ENCODE measurements around the gene TRAPPC12.

Gene TRAPPC12

GRCh38 chr2:3426615-3427014 is 47.1 kb downstream of the TRAPPC12 start:
- WGBS (ENCODE audit: extremely low coverage, insufficient coverage, low lambda C conversion rate) = no CpG with 5 or more reads among the region's 14 CpGs

GRCh38 chr2:3427272-3427671 is 47.8 kb downstream of the TRAPPC12 start:
- DNase-seq = no peak
- no peak overlapping the region for H3K23ac ChIP-seq (ENCODE audit: low read length)
- H3K27ac ChIP-seq (ENCODE audit: low read depth, low read length) = no peak overlapping the region
- no peak overlapping the region for H3K4me2 ChIP-seq (ENCODE audit: low read length)
- no peak overlapping the region for H2BK5ac ChIP-seq (ENCODE audit: low read length)
- no peak overlapping the region for H3K9ac ChIP-seq (ENCODE audit: low read length)
- WGBS (ENCODE audit: extremely low coverage, insufficient coverage, low lambda C conversion rate) = no CpG with 5 or more reads among the region's 6 CpGs
- H2AK5ac ChIP-seq (ENCODE audit: low read length) = no peak overlapping the region
- no peaks in the 10 kb centered on the region for H3K79me1 ChIP-seq (ENCODE audit: low read length)
- no peak overlapping the region for H3K18ac ChIP-seq (ENCODE audit: low read length)
- no peak overlapping the region for H3K4ac ChIP-seq (ENCODE audit: low read depth, low read length)
- H4K5ac ChIP-seq (ENCODE audit: low read length) = no peak overlapping the region
- no peak overlapping the region for H2BK15ac ChIP-seq (replicated peaks; ENCODE audit: low read depth)
- H3K56ac ChIP-seq (ENCODE audit: low read length) = no peak overlapping the region
- H2BK120ac ChIP-seq (ENCODE audit: low read depth, low read length) = no peak overlapping the region
- H3K4me1 ChIP-seq (ENCODE audit: control insufficient read depth, low read depth, low read length) = no peaks in the 10 kb centered on the region
- no peaks in the 10 kb centered on the region for H3K79me2 ChIP-seq (ENCODE audit: control insufficient read depth, insufficient read depth, low read length)
- H4K8ac ChIP-seq (ENCODE audit: low read depth, low read length) = no peak overlapping the region
- no peak overlapping the region for H3K4me3 ChIP-seq (ENCODE audit: low read length)
- H3K27me3 ChIP-seq (ENCODE audit: insufficient read depth, low read length, poor library complexity) = no peaks in the 10 kb centered on the region
- peaks cover 5% of the 10 kb centered on the region for H3K36me3 ChIP-seq (ENCODE audit: control insufficient read depth, insufficient read depth, low read length)

More at GRCh38 chr2:3426615-3427014, 47.1 kb downstream of the TRAPPC12 start:
- no peak overlapping the region for H3K4ac ChIP-seq (ENCODE audit: low read depth, low read length)
- no peak overlapping the region for H2BK120ac ChIP-seq (ENCODE audit: low read depth, low read length)
- no peaks in the 10 kb centered on the region for H3K79me2 ChIP-seq (ENCODE audit: control insufficient read depth, insufficient read depth, low read length)
- no peaks in the 10 kb centered on the region for H3K79me1 ChIP-seq (ENCODE audit: low read length)
- no peak for DNase-seq
- no peak overlapping the region for H4K8ac ChIP-seq (ENCODE audit: low read depth, low read length)
- no peak overlapping the region for H3K23ac ChIP-seq (ENCODE audit: low read length)
- no peak overlapping the region for H3K4me2 ChIP-seq (ENCODE audit: low read length)
- H3K4me1 ChIP-seq (ENCODE audit: control insufficient read depth, low read depth, low read length) = no peaks in the 10 kb centered on the region
- H2BK15ac ChIP-seq (replicated peaks; ENCODE audit: low read depth) = no peak overlapping the region
- H3K18ac ChIP-seq (ENCODE audit: low read length) = no peak overlapping the region
- H3K27me3 ChIP-seq (ENCODE audit: insufficient read depth, low read length, poor library complexity) = no peaks in the 10 kb centered on the region
- H3K4me3 ChIP-seq (ENCODE audit: low read length) = no peak overlapping the region
- H3K9ac ChIP-seq (ENCODE audit: low read length) = no peak overlapping the region
- no peak overlapping the region for H3K27ac ChIP-seq (ENCODE audit: low read depth, low read length)
- no peak overlapping the region for H2AK5ac ChIP-seq (ENCODE audit: low read length)
- no peak overlapping the region for H4K5ac ChIP-seq (ENCODE audit: low read length)
- no peak overlapping the region for H3K56ac ChIP-seq (ENCODE audit: low read length)
- H3K36me3 ChIP-seq (ENCODE audit: control insufficient read depth, insufficient read depth, low read length) = peaks cover 5% of the 10 kb centered on the region
- H2BK5ac ChIP-seq (ENCODE audit: low read length) = no peak overlapping the region

- Histone ChIP-seq H4K8ac (ENCODE audit: low read depth, low read length) (no peak overlapping the region), H2BK5ac (ENCODE audit: low read length) (no peak overlapping the region), H3K4ac (ENCODE audit: low read depth, low read length) (no peak overlapping the region), H3K4me3 (ENCODE audit: low read length) (no peak overlapping the region), H3K4me1 (ENCODE audit: control insufficient read depth, low read depth, low read length) (no peaks in the 10 kb centered on the region), H2AK5ac (ENCODE audit: low read length) (no peak overlapping the region), H3K9ac (ENCODE audit: low read length) (no peak overlapping the region), H3K27ac (ENCODE audit: low read depth, low read length) (no peak overlapping the region), H2BK15ac (replicated peaks; ENCODE audit: low read depth) (no peak overlapping the region), H3K56ac (ENCODE audit: low read length) (no peak overlapping the region), H3K79me2 (ENCODE audit: control insufficient read depth, insufficient read depth, low read length) (no peaks in the 10 kb centered on the region), H4K5ac (ENCODE audit: low read length) (no peak overlapping the region), H2BK120ac (ENCODE audit: low read depth, low read length) (no peak overlapping the region), H3K23ac (ENCODE audit: low read length) (no peak overlapping the region), H3K79me1 (ENCODE audit: low read length) (no peaks in the 10 kb centered on the region), H3K18ac (ENCODE audit: low read length) (no peak overlapping the region), H3K4me2 (ENCODE audit: low read length) (no peak overlapping the region), H3K27me3 (ENCODE audit: insufficient read depth, low read length, poor library complexity) (no peaks in the 10 kb centered on the region), H3K36me3 (ENCODE audit: control insufficient read depth, insufficient read depth, low read length) (peaks cover 5% of the 10 kb centered on the region)
- no CpG with 5 or more reads among the region's 10 CpGs for WGBS (ENCODE audit: extremely low coverage, insufficient coverage, low lambda C conversion rate)
- no peak for DNase-seq
Observed at GRCh38 chr2:3428577-3428976, 49.1 kb downstream of the TRAPPC12 start.

GRCh38 chr2:3429066-3429610 is 49.6 kb downstream of the TRAPPC12 start:
- H2BK120ac ChIP-seq (ENCODE audit: low read depth, low read length) = no peak overlapping the region
- WGBS (ENCODE audit: extremely low coverage, insufficient coverage, low lambda C conversion rate) = no CpG with 5 or more reads among the region's 6 CpGs
- H2BK5ac ChIP-seq (ENCODE audit: low read length) = no peak overlapping the region
- H3K36me3 ChIP-seq (ENCODE audit: control insufficient read depth, insufficient read depth, low read length) = peaks cover 5% of the 10 kb centered on the region
- H3K79me2 ChIP-seq (ENCODE audit: control insufficient read depth, insufficient read depth, low read length) = no peaks in the 10 kb centered on the region
- H2BK15ac ChIP-seq (replicated peaks; ENCODE audit: low read depth) = no peak overlapping the region
- H3K27me3 ChIP-seq (ENCODE audit: insufficient read depth, low read length, poor library complexity) = no peaks in the 10 kb centered on the region
- H3K79me1 ChIP-seq (ENCODE audit: low read length) = no peaks in the 10 kb centered on the region
- no peak overlapping the region for H4K5ac ChIP-seq (ENCODE audit: low read length)
- H3K18ac ChIP-seq (ENCODE audit: low read length) = no peak overlapping the region
- no peak overlapping the region for H3K4me2 ChIP-seq (ENCODE audit: low read length)
- no peak overlapping the region for H4K8ac ChIP-seq (ENCODE audit: low read depth, low read length)
- H3K4ac ChIP-seq (ENCODE audit: low read depth, low read length) = no peak overlapping the region
- H3K27ac ChIP-seq (ENCODE audit: low read depth, low read length) = no peak overlapping the region
- no peak overlapping the region for H3K56ac ChIP-seq (ENCODE audit: low read length)
- no peak overlapping the region for H2AK5ac ChIP-seq (ENCODE audit: low read length)
- no peak for DNase-seq
- no peak overlapping the region for H3K4me3 ChIP-seq (ENCODE audit: low read length)
- H3K23ac ChIP-seq (ENCODE audit: low read length) = no peak overlapping the region
- H3K9ac ChIP-seq (ENCODE audit: low read length) = no peak overlapping the region
- H3K4me1 ChIP-seq (ENCODE audit: control insufficient read depth, low read depth, low read length) = no peaks in the 10 kb centered on the region

- no peaks in the 10 kb centered on the region for H3K4me1 ChIP-seq (ENCODE audit: control insufficient read depth, low read depth, low read length)
- no peak overlapping the region for H3K4me3 ChIP-seq (ENCODE audit: low read length)
- no peak overlapping the region for H3K27ac ChIP-seq (ENCODE audit: low read depth, low read length)
- H3K79me2 ChIP-seq (ENCODE audit: control insufficient read depth, insufficient read depth, low read length) = no peaks in the 10 kb centered on the region
- H3K9ac ChIP-seq (ENCODE audit: low read length) = no peak overlapping the region
- H3K23ac ChIP-seq (ENCODE audit: low read length) = no peak overlapping the region
- H3K4me2 ChIP-seq (ENCODE audit: low read length) = no peak overlapping the region
- H3K18ac ChIP-seq (ENCODE audit: low read length) = no peak overlapping the region
- DNase-seq = no peak
- no CpG with 5 or more reads among the region's 6 CpGs for WGBS (ENCODE audit: extremely low coverage, insufficient coverage, low lambda C conversion rate)
- H3K79me1 ChIP-seq (ENCODE audit: low read length) = no peaks in the 10 kb centered on the region
- no peak overlapping the region for H3K56ac ChIP-seq (ENCODE audit: low read length)
- no peak overlapping the region for H4K8ac ChIP-seq (ENCODE audit: low read depth, low read length)
- no peak overlapping the region for H4K5ac ChIP-seq (ENCODE audit: low read length)
- no peaks in the 10 kb centered on the region for H3K27me3 ChIP-seq (ENCODE audit: insufficient read depth, low read length, poor library complexity)
- no peak overlapping the region for H2BK120ac ChIP-seq (ENCODE audit: low read depth, low read length)
- no peak overlapping the region for H2AK5ac ChIP-seq (ENCODE audit: low read length)
- no peak overlapping the region for H3K4ac ChIP-seq (ENCODE audit: low read depth, low read length)
- no peak overlapping the region for H2BK15ac ChIP-seq (replicated peaks; ENCODE audit: low read depth)
- peaks cover 3% of the 10 kb centered on the region for H3K36me3 ChIP-seq (ENCODE audit: control insufficient read depth, insufficient read depth, low read length)
- no peak overlapping the region for H2BK5ac ChIP-seq (ENCODE audit: low read length)
Observed at GRCh38 chr2:3430172-3430571, 50.7 kb downstream of the TRAPPC12 start.

Measured in mesendoderm (in vitro differentiated cells).